Hepatocyte (in vitro differentiated cells): Measurements from ENCODE around the gene RLN3.

Source experiments
- CTCF ChIP-seq: fragments of 200-600 bp; sonication (generic); IDR thresholded peaks from 2 replicates; pipeline ENCODE4 v1.5.1; 2016; ENCODE audit warnings: antibody characterized with exemption, mild to moderate bottlenecking; ENCODE audit not compliant: poor library complexity
- EZH2 ChIP-seq: fragments of 200-600 bp; sonication (generic); IDR thresholded peaks from 2 replicates; pipeline ENCODE4 v1.6.1; 2016; ENCODE audit warnings: antibody characterized with exemption, mild to moderate bottlenecking, borderline replicate concordance

- TF ChIP-seq CTCF (no peak), EZH2 (no peak)
Observed at GRCh38 chr19:14051980-14052379, 24.0 kb downstream of the RLN3 start.
